GM23338 (cell line): Measurements from ENCODE around the gene RPL28. TPM values are rescaled to one million over a fixed set of nuclear protein-coding genes. Genes with fewer than 3 reads are reported as not detected.

Experiments used
- ATAC-seq: fragments of 200-7000 bp; cut with Tn5 transposase; 3 replicates; pipeline ENCODE4 v1.9.1; 2020
- DNase-seq: peaks from one replicate; pipeline ENCODE4 v3.0.0-alpha.2; 2015; ENCODE audit warnings: low spot score
- H2AFZ ChIP-seq: fragments of 200-600 bp; sonication (generic); 2 replicates; pipeline ENCODE4 v1.8.0; 2016; ENCODE audit warnings: antibody characterized with exemption, mild to moderate bottlenecking, moderate library complexity
- H3F3A ChIP-seq: fragments of 200-600 bp; sonication (generic); replicated peaks from 2 replicates; pipeline ENCODE4 v1.8.0; 2017; ENCODE audit warnings: antibody characterized with exemption, mixed run types, low read depth
- H3K27ac ChIP-seq: fragments of 200-600 bp; sonication (generic); 2 replicates; pipeline ENCODE4 v1.6.1; 2016; ENCODE audit warnings: low read depth
- H3K27me3 ChIP-seq: fragments of 200-600 bp; sonication (generic); 2 replicates; pipeline ENCODE4 v1.8.0; 2016; ENCODE audit warnings: mild to moderate bottlenecking, mixed run types, moderate library complexity; ENCODE audit not compliant: insufficient read depth
- H3K36me3 ChIP-seq: fragments of 200-600 bp; sonication (generic); 2 replicates; pipeline ENCODE4 v1.8.0; 2016; ENCODE audit warnings: mild to moderate bottlenecking; ENCODE audit not compliant: insufficient read depth
- H3K4me1 ChIP-seq: fragments of 200-600 bp; sonication (generic); 2 replicates; pipeline ENCODE4 v1.8.0; 2016; ENCODE audit warnings: mild to moderate bottlenecking, moderate library complexity; ENCODE audit not compliant: insufficient read depth
- H3K4me2 ChIP-seq: fragments of 200-600 bp; sonication (generic); 2 replicates; pipeline ENCODE4 v1.7.1; 2017; ENCODE audit warnings: mixed run types
- H3K4me3 ChIP-seq: fragments of 200-600 bp; sonication (generic); 2 replicates; pipeline ENCODE4 v1.6.1; 2016; ENCODE audit warnings: mixed run types
- H3K79me2 ChIP-seq: fragments of 200-600 bp; sonication (generic); replicated peaks from 2 replicates; pipeline ENCODE4 v1.8.0; 2017; ENCODE audit warnings: mild to moderate bottlenecking; ENCODE audit not compliant: insufficient read depth
- H3K9me2 ChIP-seq: fragments of 200-600 bp; sonication (generic); 2 replicates; pipeline ENCODE4 v1.8.0; 2017; ENCODE audit not compliant: insufficient read depth
- H4K20me1 ChIP-seq: fragments of 200-600 bp; sonication (generic); replicated peaks from 2 replicates; pipeline ENCODE4 v1.8.0; 2017; ENCODE audit warnings: mild to moderate bottlenecking; ENCODE audit not compliant: insufficient read depth
- H3K27ac Mint-ChIP-seq: 2 replicates; pipeline ENCODE4 v1.8.0; 2020; ENCODE audit warnings: inconsistent platforms, mild to moderate bottlenecking, moderate library complexity, mixed read lengths
- H3K27me3 Mint-ChIP-seq: 3 replicates; pipeline ENCODE4 v1.8.0; 2022; ENCODE audit warnings: low read depth, mild to moderate bottlenecking, moderate library complexity, mixed read lengths, inconsistent platforms; ENCODE audit not compliant: insufficient read depth, poor library complexity
- H3K36me3 Mint-ChIP-seq: 3 replicates; pipeline ENCODE4 v1.8.0; 2021; ENCODE audit warnings: low read depth, mild to moderate bottlenecking, inconsistent platforms, moderate library complexity, mixed read lengths
- H3K4me1 Mint-ChIP-seq: 3 replicates; pipeline ENCODE4 v1.8.0; 2020; ENCODE audit warnings: mild to moderate bottlenecking, inconsistent platforms, mixed read lengths
- H3K4me3 Mint-ChIP-seq: 3 replicates; pipeline ENCODE4 v1.8.0; 2021; ENCODE audit warnings: moderate library complexity, mild to moderate bottlenecking, inconsistent platforms, mixed read lengths
- H3K9me3 Mint-ChIP-seq: 3 replicates; pipeline ENCODE4 v1.8.0; 2020; ENCODE audit warnings: moderate library complexity, mild to moderate bottlenecking, inconsistent platforms, mixed read lengths
- NANOG ChIP-seq: IDR thresholded peaks from 2 replicates; pipeline ENCODE4 v1.6.1; 2016; ENCODE audit warnings: antibody characterized with exemption, borderline replicate concordance
- STAT1 ChIP-seq: IDR thresholded peaks from one replicate; pipeline ENCODE4 v1.6.1; 2016; ENCODE audit warnings: antibody characterized with exemption; ENCODE audit not compliant: unreplicated experiment
- ZNF331 ChIP-seq: fragments of 250-450 bp; sonication (Bioruptor Pico); IDR thresholded peaks from 2 replicates; pipeline ENCODE4 v1.5.0; 2020; ENCODE audit warnings: low read depth, mild to moderate bottlenecking, moderate library complexity
- ZNF462 ChIP-seq: fragments of 250-450 bp; sonication (Bioruptor Pico); IDR thresholded peaks from 2 replicates; pipeline ENCODE4 v1.5.0; 2020; ENCODE audit warnings: mild to moderate bottlenecking, moderate library complexity
- polyA plus RNA-seq: library from polyadenylated mRNA; unstranded; fragments of >200 nt; fragmentation: Nextera tagmentation; extraction: Ambion mirVana; gene quantifications from 2 replicates; pipeline ENCODE4 v1.2.1, GENCODE V29; 2016
- total RNA-seq: library from RNA; depleted of rRNA; stranded (reverse); fragments of >200 nt; shearing (Covaris generic); gene quantifications from 2 replicates; pipeline ENCODE4 v1.2.3, GENCODE V29; 2014
- TF ChIP-seq, protein P1 (sequence below), 2 experiments: fragments of 200-600 bp in 1 of 2; sonication (generic) in 1 of 2; conservative IDR thresholded peaks; 2 replicates each; pipeline versions ENCODE4 v1.5.1 to v1.6.1; 2016 to 2017; ENCODE audit warnings: antibody characterized with exemption in 2 of 2, low read depth in 2 of 2, mild to moderate bottlenecking in 2 of 2, moderate library complexity in 1 of 2
- TF ChIP-seq, protein P2 (sequence below): IDR thresholded peaks from 2 replicates; pipeline ENCODE4 v1.6.1; 2016; ENCODE audit warnings: antibody characterized with exemption

Gene RPL28
- total and polyA plus RNA-seq, 2 experiments from 2014 or later: 737 to 1,528 TPM

- TF ChIP-seq, protein P1, sequence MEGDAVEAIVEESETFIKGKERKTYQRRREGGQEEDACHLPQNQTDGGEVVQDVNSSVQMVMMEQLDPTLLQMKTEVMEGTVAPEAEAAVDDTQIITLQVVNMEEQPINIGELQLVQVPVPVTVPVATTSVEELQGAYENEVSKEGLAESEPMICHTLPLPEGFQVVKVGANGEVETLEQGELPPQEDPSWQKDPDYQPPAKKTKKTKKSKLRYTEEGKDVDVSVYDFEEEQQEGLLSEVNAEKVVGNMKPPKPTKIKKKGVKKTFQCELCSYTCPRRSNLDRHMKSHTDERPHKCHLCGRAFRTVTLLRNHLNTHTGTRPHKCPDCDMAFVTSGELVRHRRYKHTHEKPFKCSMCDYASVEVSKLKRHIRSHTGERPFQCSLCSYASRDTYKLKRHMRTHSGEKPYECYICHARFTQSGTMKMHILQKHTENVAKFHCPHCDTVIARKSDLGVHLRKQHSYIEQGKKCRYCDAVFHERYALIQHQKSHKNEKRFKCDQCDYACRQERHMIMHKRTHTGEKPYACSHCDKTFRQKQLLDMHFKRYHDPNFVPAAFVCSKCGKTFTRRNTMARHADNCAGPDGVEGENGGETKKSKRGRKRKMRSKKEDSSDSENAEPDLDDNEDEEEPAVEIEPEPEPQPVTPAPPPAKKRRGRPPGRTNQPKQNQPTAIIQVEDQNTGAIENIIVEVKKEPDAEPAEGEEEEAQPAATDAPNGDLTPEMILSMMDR (conservative IDR thresholded peaks at IDR 0.05; ENCODE audit: low read depth in 2 of 2): no peak
- TF ChIP-seq STAT1: no peak
Observed at GRCh38 chr19:55434356-55434919, 48.7 kb downstream of the RPL28 start (continued).

DNA sequence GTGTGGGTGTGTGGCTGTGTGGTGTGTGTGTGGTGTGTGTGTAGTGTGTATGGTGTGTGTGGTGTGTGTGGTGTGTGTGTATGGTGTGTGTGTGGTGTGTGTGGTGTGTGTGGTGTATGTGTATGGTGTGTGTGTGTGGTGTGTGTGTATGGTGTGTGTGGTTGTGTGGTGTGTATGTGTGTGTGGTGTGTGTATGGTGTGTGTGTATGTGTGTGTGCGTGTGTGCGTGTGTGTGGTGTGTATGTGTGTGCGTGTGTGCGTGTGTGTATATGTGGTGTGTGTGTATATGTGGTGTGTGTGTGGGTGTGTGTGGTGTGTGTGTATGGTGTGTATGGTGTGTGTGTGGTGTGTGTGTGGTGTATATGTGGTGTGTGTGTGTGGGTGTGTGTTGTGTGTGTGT is 49.3 kb downstream of the RPL28 start:
- no peak overlapping the region for H3K4me2 ChIP-seq
- no peak for DNase-seq
- Mint-ChIP-seq H3K4me3 (no peak overlapping the region), H3K4me1 (peaks cover 3% of the 10 kb centered on the region), H3K27ac (no peak overlapping the region), H3K9me3 (peaks cover 10% of the 10 kb centered on the region), H3K36me3 (no peaks in the 10 kb centered on the region), H3K27me3 (peaks cover 29% of the 10 kb centered on the region)
- H3K27ac ChIP-seq: no peak overlapping the region
- no peak for ATAC-seq
- no peaks in the 10 kb centered on the region for H3K36me3 ChIP-seq
- H3K4me1 ChIP-seq: peaks cover 1% of the 10 kb centered on the region; the same call in 1 of the 2 replicates
- H3K4me3 ChIP-seq: no peak overlapping the region
- no peaks in the 10 kb centered on the region; the same call in 1 of the 2 replicates for H3F3A ChIP-seq
- no peaks in the 10 kb centered on the region for H3K9me2 ChIP-seq
- H2AFZ ChIP-seq: no peak overlapping the region
- no peaks in the 10 kb centered on the region for H4K20me1 ChIP-seq
- peaks cover 35% of the 10 kb centered on the region for H3K27me3 ChIP-seq
- no peaks in the 10 kb centered on the region for H3K79me2 ChIP-seq
- TF ChIP-seq, protein P1 (conservative IDR thresholded peaks at IDR 0.05; ENCODE audit: low read depth in 2 of 2): no peak
- TF ChIP-seq NANOG: no peak
- no peak for TF ChIP-seq ZNF331 (CRISPR knock-in tag)
- TF ChIP-seq, protein P2, sequence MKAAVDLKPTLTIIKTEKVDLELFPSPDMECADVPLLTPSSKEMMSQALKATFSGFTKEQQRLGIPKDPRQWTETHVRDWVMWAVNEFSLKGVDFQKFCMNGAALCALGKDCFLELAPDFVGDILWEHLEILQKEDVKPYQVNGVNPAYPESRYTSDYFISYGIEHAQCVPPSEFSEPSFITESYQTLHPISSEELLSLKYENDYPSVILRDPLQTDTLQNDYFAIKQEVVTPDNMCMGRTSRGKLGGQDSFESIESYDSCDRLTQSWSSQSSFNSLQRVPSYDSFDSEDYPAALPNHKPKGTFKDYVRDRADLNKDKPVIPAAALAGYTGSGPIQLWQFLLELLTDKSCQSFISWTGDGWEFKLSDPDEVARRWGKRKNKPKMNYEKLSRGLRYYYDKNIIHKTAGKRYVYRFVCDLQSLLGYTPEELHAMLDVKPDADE: no peak
- no peak for TF ChIP-seq ZNF462 (CRISPR knock-in tag)
